Right ventricle myocardium superior (tissue), 1 donor: ENCODE measurements around the gene ILF2. TPM values are rescaled to one million over a fixed set of nuclear protein-coding genes. Genes with fewer than 3 reads are reported as not detected.
"Not testable (repeated sequence)": the region's sequence is repeated elsewhere in the genome, so short reads cannot be mapped to it uniquely, and the experiment has no call there.

Experiments used
- ATAC-seq: fragments of 200-7000 bp; cut with Tn5 transposase; one replicate; pipeline ENCODE4 v1.9.1; 2020; ENCODE audit warnings: mild to moderate bottlenecking; ENCODE audit not compliant: poor library complexity
- DNase-seq: peaks from one replicate; pipeline ENCODE4 v3.0.0-alpha.2; 2020
- intact Hi-C: fragments of 100-400 bp; cut with DNase I; formaldehyde crosslinking; loops from one replicate; pipeline ENCODE4 v1.11.2; 2022
- total RNA-seq: library from RNA; stranded (reverse); fragmentation: NEBNext Ultra II Directional; extraction: Animal tissue kit (Norgen Biotek cat#: 25700); gene quantifications from one replicate; pipeline ENCODE4 v1.2.1, GENCODE V29; 2021
- donor health status: DM: no; HTN: yes; CAD: no; lungs with severe emphysema.

The ILF2 gene
- total RNA-seq, 1 donor from 2014 or later = 55.3 TPM

DNA sequence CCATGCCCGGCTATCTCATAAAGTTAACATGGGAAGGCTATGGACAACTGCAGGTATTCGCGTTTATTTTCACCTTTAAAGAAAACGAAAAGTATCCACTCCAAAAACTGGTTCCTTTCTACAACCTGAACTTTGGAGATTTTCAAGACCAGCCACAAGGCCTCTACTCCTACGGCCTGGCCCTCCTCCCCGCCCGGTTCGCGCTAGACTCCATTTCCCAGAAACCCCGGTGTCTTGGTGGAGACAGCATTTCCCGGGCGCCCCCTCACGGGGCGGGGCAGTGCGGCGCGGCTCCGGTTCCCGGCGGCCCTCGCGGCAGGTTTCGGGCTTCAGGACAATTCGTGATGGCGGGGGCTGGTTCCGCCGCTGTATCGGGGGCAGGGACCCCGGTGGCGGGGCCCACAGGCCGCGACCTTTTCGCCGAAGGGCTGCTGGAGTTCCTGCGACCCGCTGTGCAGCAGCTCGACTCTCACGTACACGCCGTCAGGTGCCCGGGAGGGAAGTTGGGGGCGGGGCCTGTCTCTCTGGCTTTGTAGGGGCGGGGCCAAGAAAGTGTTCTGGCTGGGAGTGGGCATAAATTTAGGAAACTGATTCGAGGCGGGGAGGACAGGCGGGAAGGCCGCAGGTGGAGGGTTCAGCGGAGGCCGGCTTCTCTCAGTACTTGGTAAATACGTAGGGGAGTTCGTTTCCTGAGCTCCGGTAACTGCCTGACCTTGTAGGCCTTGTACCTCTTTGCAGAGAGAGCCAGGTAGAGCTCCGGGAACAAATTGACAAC, 12.2 kb downstream of the ILF2 start, which contains the start of gene SNAPIN:
SNAPIN (plus strand) TSS at position 304 of the 775 bp plus-strand sequence; CDS start at position 345, 41 bp downstream.
- intact Hi-C loops = no loop called here
- peak; percentile 98 for ATAC-seq
- peak; percentile 95 for DNase-seq

DNA sequence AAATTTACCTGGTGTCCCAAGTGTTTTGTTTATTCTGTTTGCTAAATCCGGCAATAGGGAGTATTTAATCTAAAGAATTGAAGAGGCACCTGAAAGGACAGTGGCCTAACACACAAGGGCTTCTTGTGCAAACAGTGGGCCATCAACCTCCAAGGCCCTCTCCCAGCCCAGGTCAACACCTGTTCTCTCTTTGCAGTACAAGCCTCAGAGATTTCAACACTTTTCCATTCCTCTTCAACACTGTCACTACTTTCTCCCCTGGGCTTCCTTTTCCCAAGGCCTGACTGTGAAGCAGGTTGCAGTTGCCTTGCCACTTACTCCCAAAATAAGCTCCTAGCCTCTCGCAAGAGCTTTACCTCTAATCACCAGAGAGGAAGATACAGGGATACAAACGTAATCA, 15.5 kb downstream of the ILF2 start:
- DNase-seq (no peak), ATAC-seq (no peak)
- intact Hi-C loops = no loop called here

DNA sequence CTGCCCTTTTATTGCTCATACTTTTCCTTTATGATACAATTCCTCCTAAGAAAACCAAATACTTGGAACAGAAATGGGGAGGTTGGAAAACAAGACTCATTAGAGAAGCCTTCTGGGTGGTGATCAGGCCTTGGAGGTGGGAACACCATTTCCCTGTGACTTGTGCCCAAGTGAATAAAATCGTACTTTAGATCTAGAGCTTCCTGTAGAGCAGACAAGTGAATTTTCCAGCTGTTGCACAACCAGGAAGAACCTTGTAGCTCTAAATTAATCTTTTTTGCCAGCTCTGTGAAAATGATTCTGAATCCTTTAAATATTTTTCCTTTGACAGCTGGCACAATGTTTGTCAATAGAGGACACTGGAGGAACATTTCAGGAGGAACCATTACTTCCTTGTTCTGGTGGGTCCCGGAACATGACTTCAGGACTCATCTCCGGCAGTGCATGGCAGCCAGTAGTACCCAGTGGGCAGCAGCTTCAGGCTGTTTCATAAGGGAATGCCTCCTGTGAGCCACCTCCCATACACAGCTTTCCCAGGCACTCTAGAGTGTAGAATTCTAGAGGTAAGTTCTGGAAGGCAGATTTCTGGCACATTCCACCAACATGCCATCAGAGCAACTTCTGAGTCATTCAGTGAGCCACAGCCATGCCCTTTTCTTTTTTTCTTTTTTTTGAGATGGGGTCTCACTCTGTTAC, 17.8 kb downstream of the ILF2 start:
- no peak for ATAC-seq
- intact Hi-C loops = no loop called here
- DNase-seq = no peak

DNA sequence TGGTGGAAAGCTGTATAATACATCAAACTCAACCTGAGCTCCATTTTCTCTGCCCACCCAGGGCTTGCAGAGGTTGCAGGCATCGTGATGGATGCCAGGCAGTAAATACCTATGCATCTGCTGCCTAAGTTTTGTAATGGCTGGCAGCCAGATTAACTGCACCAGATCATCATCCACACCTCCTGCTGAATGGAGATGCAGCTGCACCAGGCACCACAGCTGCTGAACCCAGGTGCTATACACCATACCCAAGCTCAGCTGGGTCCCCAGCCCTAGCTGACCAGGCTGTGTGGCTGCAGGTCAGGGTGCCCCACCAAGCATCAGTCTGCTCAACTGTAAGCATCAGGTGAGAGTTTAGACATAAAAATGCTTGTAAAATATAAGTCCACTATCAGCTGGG, 19.0 kb downstream of the ILF2 start:
- intact Hi-C loops = no loop called here
- ATAC-seq = no peak
- no peak for DNase-seq

DNA sequence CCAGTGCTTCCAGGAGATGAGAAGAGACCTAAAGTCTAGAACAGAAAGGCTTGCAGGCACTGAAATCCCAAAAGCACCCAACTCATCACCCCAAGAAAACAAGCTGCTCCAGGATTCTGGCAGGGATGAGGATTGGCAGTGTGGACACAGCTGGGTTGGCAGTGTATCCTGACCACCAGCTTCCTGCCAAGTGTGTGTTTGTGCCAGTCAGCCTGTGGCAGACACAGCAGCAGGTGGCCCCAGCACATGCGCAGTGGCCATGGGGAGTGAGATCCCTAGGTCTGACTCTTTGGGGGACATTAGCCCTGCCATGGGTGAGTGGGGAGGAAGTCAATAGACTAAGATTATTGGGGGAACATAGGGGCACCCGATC, 20.9 kb downstream of the ILF2 start:
- DNase-seq (peak; percentile 83), ATAC-seq (peak; percentile 84)
- intact Hi-C loops = no loop called here

DNA sequence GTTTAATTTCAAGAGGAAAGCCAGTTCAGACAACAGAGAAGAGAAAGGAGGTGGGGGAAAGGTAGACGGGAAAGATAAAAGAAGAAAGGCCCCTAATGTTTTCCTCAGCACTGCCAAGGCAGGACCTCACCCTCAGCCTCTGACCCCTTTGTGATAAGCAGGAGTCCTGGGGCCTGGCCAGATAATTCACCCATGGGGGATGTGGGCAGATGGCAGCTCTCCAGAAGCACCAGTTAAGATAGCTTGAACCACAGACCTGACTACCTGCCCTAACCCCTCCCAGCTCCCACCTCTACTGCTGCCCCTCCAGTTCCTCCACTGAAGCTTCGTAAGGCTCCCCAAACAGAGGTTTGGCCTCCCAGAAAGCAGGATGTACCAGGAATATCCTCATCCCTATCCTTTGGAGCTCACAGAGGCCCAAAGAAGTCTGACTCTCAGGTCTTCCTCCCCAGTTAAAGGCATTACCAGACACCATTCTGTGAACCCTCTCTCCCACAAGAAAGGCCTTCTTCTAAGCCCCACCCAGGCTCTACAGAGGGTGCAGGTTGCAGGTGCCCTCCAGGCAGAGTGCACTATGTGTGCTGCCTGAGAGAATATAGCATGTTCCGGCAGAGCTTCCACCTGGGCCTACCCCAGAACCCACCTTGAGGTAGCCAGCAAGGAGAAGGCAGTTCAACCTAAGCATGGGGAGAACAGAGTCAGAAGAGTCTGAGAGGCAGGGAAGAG, 21.5 kb downstream of the ILF2 start:
- intact Hi-C loops = no loop called here
- ATAC-seq (peak; percentile 1), DNase-seq (peak; percentile 22)

DNA sequence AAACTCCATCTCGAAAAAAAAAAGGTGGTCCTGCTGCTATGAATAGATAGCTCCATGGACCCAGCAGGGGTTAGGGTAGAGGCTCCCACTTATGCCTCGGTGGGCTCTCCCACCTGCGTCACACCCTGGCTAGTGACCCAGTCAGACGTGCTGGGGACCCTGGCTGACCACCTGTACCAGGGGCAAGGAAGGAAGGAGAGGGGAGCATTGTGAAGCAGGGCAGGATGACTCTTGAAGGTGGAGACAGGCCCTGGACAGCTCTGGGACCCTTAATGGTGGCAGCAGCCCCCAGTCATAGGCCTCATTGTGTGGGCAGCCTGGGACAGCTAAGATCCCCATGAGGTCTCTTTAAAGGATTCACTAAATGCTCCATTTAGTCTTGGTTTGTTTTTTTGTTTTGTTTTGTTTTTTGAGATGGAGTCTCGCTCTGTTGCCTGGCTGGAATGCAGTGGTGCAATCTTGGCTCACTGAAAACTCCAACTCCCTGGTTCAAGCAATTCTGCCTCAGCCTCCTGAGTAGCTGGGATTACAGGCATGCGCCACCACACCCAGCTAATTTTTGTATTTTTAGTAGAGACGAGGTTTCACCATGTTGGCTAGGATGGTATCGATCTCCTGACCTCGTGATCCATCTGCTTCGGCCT, 22.7 kb downstream of the ILF2 start:
- DNase-seq (peak; percentile 10), ATAC-seq (no peak)
- intact Hi-C loops = no loop called here

DNA sequence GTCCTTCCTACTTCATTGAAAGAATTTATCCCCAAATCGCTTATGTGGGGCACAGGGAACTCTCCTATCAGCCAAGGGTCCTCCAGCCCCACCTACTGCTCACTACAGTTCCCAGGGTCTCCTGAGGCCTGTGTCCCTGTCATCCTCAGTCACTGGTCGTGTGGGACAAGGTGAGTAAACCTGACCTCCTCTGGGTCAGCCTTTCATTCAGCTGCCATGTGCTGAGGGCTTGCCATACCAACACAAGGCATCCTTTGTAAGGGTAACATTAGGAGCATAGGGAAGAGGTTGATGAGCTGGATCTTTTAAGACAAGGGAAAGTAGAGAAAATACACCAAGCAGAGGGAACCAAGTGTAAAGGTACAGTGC, 23.5 kb downstream of the ILF2 start:
- DNase-seq (no peak), ATAC-seq (peak; percentile 9)
- intact Hi-C loops = no loop called here

DNA sequence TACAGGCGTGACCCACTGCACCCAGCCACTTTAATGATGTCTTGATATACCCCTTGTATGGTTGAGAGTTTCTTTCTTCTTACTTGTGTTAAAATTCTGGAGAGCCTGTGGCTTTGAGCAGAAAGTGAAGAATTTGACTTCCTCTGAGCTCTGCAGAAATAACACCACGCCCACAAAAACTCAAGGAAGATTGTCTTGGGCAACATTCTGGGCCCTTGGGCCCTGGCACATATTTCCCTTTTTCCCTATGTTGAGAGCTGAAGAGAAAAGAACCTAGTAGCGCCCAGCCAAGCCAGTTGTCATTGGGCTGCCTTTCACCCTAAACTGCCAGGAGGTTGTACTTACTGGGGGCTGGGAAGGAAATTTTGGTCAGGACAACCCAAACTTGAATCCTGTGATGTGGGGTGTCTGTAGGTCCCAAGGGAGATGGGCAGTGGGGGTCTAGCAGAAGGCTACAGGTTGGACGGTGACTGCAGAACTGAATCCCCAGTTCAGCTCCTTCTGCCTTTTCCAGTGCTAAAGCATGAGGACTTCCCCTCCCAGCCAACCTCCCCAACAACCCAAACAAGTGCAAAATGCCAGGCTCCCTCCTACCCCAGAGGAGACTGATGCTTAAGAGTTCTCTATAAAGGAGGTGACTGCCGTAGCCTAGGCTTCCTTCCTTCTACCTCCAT, 24.0 kb downstream of the ILF2 start:
- intact Hi-C loops = no loop called here
- no peak for DNase-seq
- ATAC-seq = peak; percentile 14

DNA sequence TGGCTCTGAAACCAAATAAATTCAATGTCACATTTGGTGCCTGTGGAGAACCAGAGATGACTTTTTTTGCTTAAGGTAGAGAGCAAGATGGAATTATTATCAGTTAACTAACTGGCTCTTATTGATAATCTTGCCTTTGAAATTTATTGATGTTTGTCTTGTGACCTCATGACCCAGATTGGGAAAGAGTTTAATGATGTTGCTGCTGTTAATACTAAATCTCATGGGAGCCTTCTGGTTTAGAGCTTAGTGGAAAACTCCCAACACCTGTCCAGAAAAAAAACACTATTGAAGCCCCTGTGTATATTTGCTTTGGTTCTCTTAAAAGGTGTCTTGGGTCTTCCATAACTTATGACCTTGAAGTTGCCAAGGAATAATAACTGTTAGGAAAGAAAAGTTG, 27.0 kb downstream of the ILF2 start:
- intact Hi-C loops = no loop called here
- no peak for ATAC-seq
- no peak for DNase-seq

DNA sequence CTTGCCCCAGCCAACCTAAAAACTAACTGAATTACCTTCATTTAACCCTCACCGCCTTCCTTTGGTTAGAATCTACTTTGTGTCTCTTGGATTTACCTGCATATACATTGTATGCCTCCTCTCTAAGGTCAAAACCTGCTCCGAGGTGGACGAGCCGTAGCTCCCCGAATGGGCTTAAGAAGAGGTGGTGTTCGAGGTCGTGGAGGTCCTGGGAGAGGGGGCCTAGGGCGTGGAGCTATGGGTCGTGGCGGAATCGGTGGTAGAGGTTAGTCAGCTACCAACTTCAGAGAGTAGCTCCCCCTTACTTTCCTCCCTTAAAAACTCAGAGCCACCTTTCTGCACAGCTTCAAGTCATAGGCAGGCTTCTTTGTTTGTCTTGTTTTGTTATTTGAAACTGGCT, 27.7 kb downstream of the ILF2 start:
- DNase-seq (no peak), ATAC-seq (no peak)
- intact Hi-C loops = no loop called here

DNA sequence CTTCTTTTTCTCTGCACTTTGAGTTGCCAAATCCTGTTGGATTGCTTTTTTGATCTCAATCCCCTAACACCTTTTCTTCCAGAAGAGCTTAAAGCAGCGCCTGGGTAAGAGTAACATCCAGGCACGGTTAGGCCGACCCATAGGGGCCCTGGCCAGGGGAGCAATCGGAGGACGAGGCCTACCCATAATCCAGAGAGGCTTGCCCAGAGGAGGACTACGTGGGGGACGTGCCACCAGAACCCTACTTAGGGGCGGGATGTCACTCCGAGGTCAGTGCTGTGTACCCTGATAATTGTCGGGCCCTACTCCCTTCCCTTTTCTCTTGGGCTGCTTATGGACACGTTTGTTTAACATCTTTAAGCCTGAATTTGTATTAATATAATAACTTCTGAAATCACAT, 28.6 kb downstream of the ILF2 start:
- DNase-seq = no peak
- intact Hi-C loops = no loop called here

DNA sequence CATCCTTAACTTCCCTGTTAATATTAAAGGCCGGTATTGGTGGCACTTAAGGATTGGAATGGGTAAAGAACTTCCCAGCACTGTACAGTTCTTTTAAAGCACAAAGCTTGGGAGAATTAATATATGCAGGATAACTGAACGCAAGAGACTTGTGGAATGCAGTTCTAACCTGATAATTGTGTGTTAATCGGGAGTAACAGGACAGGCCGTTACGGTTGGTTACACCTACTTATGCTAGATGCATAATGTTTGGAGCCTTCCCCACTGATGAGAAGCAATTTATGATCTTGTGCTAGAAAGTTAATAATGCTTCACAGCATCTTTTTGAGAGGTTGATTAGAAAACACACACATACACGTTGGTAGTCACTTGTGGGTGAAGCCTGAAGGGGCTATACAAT, 29.9 kb downstream of the ILF2 start:
- ATAC-seq = no peak
- no peak for DNase-seq
- intact Hi-C loops = no loop called here

More for the DNA sequence above, 28.6 kb downstream of the ILF2 start:
- ATAC-seq = no peak

DNA sequence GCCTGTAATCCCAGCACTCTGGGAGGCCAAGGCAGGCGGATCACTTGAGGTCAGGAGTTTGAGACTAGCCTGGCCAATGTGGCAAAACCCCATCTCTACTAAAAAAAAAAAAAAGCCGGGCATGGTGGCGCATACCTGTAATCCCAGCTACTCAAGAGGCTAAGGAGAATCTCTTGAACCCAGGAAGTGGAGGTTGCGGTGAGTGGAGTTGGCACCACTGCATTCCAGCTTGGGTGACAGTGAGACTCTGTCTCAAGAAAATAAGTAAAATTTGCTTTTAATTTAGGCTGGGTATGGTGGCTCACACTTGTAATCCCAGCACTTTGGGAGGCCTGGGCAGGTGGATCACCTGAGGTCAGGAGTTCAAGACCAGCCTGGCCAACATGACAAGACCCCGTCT, 30.6 kb downstream of the ILF2 start:
- intact Hi-C loops, ATAC-seq, DNase-seq: not testable (repeated sequence)

DNA sequence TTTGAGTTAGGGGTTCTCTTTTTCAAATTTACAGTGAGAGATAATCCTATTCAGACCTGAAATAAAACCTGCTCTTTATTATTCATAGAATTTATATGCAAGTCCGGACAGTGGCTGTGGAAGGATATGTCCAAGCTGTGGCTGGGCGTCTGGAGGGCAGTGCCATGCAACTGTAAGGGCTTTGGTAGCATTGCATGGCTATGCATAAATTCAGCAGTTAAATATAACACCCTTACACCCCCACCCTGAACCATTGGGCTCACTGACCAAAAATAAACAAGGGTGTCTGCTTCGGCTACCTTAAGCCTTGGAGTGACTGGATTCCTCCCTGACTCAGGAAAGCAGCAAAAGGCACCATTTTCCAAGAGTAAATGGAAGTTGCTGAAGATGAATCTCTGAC, 31.5 kb downstream of the ILF2 start:
- DNase-seq = no peak
- intact Hi-C loops = no loop called here
- peak; percentile 69 for ATAC-seq

DNA sequence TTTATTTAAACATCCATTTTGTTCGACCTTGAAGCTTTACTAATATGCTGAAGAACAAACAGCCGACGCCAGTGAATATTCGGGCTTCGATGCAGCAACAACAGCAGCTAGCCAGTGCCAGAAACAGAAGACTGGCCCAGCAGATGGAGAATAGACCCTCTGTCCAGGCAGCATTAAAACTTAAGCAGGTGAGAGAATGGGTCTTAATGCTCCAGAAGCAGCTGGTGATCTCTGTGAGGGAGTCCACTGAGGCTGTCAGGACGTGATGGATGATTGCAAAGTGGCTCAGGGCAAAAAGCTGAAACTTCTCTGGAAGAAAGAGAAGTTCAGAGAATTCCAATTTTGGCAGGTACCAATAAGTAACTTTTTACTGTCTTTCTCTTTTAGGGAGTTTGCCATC, 32.5 kb downstream of the ILF2 start:
- DNase-seq (no peak), ATAC-seq (no peak)
- intact Hi-C loops = no loop called here

DNA sequence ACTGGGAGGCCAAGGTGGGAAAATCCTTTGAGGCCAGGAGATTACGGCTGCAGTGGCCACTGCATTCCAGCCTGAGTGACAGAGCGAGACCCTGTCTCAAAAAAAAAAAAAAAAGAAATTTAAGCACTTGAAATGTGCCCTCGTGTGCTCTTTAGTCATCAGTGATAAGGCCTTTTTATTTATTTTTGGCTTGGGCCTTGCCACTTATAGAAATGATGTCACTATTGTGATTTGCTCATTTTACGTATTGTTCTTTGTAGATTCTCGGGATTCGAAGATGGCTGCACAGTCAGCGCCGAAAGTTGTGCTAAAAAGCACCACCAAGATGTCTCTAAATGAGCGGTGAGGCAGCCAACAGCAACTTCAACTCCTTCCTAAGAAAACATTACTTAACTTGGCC, 34.5 kb downstream of the ILF2 start:
- DNase-seq (no peak), ATAC-seq (no peak)
- intact Hi-C loops = no loop called here

DNA sequence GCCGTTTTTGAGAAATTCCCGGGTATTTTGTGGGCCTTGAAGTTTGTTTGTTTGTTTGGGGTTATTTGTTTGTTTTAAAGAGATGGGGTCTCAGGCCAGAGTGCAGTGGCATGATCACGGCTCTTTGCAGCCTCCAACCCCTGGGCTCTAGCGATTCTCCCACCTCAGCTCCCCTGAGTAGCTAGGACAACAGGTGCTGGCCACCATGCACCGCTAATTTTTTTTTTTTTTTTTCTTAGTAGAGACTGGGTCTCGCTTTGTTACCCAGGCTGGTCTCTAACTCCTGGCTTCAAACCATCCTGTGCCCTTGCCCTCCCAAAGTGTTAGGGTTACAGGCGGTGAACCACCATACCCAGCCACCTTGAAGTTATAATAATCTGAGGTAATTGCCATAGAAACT, 34.9 kb downstream of the ILF2 start:
- intact Hi-C loops = no loop called here
- ATAC-seq (no peak), DNase-seq (no peak)
